Stimulated activated CD8-positive, alpha-beta memory T cell treated with anti-CD3 and anti-CD28 coated beads, Interleukin-15, amount 100 ng/mL, for 4 hours (primary cell): ENCODE results near the gene C1QTNF3.
"Not testable (repeated sequence)": the region's sequence is repeated elsewhere in the genome, so short reads cannot be mapped to it uniquely, and the experiment has no call there.

Experiments used
- DNase-seq, 2 donors: peaks; one replicate each; pipeline ENCODE4 v3.0.0-alpha.2; 2020; ENCODE audit warnings: low read depth in 2 of 2

Gene C1QTNF3, protein sequence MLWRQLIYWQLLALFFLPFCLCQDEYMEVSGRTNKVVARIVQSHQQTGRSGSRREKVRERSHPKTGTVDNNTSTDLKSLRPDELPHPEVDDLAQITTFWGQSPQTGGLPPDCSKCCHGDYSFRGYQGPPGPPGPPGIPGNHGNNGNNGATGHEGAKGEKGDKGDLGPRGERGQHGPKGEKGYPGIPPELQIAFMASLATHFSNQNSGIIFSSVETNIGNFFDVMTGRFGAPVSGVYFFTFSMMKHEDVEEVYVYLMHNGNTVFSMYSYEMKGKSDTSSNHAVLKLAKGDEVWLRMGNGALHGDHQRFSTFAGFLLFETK

DNA sequence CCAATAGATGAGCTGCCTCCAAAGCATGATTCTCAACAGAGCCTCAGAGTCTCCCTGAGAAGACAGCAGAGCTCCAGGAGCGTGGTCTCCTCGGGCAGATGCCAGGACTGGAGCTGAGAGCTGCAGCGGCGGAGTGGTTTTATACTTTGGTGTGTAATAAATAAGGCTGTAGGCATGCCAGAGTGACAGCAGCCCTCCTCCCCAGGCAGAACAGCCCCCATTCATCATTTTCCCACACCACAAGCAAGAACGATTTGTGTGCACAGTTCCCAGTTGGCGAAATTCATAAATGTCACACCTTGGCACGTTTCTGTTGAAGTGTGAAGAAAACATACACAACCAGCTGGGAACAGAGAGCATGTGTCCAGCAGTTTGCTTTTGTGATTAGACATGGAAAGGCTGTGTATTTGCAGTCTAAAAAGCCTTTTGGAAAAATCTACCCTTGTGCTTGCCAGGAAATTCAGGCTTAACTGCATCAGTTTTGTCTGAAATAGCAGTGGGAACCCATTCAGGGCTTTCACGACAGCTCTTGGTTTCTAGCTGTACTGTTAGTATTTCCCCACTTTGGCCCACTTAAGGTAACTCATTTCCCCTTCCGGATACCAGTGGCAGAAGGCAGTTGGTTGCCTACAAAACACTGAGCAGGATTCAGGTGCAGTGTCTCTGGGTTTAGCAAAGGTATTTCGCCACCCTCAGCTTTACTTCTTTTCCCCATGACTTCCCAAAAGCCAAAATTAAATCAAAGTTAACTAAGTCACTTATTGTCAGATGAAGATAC is at the start of gene C1QTNF3:
Gene C1QTNF3 (minus strand): TSS at position 115 of the 778 bp plus-strand sequence. CDS start 88 bp downstream, at position 27.
- no peak for DNase-seq

DNA sequence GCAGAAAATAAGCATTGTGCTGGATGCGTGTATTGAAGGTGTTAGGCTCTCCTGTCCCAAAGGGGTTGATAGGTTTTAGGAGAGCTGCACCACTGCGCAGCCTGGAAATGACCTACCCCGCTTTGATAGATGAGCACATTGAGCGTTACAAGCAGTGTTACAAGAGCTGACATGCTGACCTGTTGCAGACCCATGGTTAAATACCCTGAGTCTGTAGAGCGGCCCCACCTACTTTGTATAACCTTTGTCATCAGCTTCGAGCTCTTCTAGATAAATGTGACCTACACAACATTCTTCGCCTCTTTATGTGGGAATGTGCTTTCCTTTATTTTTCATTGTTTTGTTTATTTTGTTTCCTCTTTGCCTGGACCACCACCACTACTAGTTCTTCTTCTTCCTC is 48.0 kb upstream of the C1QTNF3 start:
- not testable (repeated sequence) for DNase-seq

DNA sequence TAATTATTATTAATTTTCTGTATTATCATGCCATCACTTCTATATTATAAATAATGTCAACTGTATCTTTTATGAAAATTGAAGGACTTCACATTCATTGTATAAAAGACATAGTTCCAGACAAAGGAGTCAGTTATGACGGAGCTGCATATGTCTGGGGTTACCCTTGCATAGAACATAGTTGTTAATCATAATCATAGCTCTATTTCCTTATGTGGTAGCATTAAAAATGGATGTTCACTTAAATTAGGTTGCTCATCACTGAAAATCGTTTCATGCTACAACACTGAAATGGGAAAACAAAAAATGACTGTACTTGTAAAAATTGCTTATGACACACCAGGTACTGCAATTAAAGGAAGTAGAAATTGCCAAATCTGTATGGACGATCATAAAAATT is 46.8 kb upstream of the C1QTNF3 start:
- not testable (repeated sequence) for DNase-seq

DNA sequence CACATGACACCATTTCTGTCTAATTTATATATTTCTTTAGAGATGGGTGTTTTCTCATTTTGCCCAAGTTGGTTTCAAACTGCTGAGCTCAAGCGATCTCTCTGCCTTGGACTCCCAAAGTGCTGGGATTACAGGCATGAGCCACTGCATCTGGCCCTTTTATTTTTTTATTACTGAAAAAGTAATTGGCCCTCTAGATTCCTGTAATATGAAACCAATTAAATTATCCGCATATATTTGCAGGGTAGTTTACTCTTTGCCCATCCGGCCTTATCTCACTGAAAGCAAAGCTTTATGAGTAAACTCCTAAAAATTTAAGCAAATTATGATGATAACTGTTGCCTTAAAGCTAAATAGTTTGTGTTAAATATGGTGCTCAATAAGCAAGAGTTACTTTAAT is 44.7 kb upstream of the C1QTNF3 start:
- DNase-seq = not testable (repeated sequence)

DNA sequence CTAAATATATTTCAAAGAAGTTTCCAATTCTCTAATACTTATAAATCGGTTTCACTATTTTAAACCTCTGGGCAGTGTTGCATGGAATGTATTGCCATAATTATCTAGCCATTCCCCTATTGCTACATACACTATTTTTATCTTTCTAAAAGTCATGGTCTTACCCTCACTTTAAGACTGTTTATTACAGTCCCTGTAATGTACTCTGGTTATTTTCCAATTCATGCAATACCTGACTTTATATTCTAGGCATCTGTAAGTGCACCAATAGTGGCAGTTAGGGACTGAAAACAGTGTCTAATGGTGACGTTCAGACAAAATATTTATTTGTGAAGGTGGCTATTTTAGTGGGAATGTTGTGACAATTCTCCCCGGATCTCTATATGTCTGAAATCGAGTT is 40.9 kb upstream of the C1QTNF3 start:
- DNase-seq = not testable (repeated sequence)

DNA sequence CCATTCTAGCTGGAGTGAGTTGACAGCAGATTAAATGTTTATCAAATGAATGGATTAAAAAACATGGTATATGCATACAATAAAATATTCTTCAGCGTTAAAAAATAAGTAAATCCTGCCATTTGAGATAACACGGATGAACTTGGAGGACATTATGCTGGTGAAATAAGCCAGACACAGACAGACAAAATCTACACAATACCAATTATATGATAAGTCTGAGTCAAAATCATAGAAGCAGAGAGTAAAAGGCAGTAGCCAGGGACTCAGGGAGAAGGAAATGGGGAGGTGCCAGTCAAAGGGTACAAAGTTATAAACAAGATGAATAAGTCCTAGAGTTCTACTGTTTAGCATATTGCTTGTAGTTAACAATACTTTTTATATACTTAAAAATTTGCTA is 36.5 kb upstream of the C1QTNF3 start:
- not testable (repeated sequence) for DNase-seq

DNA sequence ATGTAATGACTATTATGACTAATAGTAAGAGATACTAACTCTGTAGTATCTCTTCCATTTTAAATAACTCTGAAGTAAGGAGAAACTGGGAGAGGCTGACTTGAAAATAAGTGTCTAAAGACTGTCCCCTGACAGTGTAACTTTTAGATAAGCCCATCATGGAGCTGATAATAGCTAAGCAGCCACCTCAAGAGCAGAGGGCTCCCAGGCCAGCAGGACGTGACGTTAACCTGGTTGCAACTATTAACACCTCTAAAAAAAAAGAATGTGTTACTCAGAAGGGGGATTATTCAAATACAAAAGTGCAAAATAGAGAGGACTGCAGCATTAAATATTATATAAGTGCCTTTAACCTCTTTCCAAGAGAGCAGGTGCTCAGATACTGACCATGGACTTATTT is 34.6 kb upstream of the C1QTNF3 start:
- not testable (repeated sequence) for DNase-seq

DNA sequence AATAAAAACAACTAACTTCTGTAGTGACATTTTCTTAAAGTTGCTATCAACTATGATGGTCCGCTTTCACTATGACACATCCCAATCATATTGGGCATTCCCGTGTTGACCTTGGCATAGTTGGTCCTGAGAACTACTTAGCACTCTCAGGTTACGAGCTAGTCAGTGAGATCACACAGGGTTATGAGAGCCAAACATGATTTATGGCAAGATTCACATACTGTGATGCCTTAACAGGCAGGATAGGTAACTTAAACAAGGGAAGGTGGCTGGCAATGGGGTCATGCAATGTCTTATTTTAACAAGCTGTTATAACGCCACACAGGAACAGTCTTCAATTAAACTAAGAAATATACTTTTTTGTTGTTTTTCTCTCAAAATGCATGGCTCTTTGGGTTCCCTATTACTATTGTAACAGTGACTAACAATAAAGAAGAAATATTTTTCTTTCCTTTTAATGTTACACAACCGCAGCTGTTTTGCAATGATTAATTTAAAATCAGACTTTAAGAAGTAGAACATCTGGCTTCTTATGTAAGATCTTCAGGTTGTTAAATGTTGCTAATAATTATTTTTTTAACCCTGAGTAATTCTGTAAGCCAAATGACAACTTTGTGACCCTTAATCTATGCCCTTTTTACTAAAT is 33.8 kb upstream of the C1QTNF3 start:
- DNase-seq = not testable (repeated sequence)

DNA sequence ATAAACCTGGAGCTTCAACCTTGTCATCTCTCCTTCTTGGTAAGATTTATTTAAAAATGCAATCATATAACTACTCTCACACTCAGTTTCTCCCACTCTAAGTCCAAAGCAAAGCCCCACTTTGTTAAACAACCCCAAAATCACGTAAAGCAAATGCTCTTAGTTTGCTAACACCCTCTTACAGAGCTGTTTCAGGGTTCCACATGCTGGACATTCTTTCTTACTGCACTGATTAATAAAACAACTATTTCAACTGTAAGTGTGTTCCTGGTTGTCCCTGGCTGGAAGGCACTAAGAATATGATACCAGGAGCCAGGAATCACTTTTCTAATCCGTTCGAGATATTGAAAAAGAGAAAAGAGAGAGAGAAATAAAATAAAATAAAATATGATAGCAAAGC is 31.5 kb upstream of the C1QTNF3 start:
- DNase-seq = not testable (repeated sequence)

DNA sequence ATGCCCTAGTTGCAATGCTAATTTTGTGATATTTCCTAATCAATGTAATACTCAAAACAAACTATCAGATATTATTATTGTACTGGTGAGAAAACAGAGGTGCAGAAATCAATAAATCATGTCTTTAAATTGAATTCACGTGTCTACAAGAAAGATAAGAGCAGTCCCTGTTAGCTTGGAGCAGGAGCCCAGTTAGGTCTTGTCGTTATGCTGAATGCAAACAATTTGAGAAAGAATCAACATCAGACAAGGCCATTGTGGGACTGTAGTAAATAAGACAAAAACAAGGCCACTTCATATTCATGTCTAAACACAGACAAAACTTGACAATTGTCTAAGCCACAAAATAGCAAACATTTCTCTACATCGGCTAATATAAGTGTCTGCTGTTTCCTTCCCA is 31.1 kb upstream of the C1QTNF3 start:
- not testable (repeated sequence) for DNase-seq

DNA sequence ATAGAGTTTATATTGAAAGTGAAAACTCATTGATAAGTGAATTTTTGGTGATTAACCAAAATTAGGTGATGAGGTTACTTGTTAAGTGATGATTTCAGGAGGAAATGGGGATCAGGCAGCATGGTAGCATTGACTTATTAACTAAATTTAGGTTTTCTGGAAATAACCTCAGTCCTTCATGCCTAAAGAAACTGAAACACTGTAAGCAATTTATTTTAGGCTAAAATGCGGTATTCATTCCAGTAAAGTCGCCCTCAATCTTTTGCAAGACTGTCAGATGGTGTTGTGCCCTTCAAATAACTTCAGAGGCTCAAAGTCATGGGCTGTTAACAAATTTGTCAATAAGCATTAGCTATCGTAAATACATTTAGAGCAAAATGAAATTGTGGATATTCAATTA is 27.6 kb upstream of the C1QTNF3 start:
- DNase-seq = not testable (repeated sequence)

DNA sequence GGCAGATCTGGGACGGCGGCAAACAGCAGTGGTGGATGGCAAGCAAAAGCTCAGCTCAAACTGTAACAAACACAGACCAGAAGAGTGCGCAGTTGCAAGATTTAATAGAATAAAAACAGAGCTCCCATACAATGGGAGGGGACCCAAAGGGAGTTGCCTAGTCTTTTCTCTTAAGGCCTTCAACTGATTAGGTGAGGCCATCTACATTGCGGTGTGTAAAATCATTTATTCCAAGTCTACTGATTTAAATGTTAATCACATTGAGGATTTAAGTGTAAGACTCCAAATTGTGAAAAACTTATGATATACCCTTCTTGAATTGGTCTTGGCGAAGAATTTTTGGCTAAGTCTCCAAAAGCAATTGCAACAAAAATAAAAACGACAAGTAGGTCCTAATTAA is 21.6 kb upstream of the C1QTNF3 start:
- no peak for DNase-seq

DNA sequence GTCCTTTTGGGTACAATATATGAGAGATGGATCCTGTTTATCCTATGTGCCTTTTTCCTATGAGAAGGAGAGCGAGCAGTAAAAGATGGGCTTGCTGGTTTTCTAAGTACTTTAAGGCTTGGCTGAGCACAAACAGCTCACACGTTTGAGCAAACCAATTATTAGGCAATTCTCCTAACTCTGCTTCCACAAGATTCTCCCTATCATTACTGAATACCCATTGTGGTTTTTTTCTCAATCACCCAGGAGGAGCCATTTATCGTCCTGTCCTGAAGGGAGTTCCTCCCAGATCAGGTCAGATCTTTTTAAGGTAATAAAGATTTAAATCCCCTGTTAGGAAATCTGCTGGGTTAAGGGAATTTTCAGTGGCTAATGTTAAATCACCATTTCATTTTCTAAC is 19.4 kb upstream of the C1QTNF3 start:
- no peak for DNase-seq

DNA sequence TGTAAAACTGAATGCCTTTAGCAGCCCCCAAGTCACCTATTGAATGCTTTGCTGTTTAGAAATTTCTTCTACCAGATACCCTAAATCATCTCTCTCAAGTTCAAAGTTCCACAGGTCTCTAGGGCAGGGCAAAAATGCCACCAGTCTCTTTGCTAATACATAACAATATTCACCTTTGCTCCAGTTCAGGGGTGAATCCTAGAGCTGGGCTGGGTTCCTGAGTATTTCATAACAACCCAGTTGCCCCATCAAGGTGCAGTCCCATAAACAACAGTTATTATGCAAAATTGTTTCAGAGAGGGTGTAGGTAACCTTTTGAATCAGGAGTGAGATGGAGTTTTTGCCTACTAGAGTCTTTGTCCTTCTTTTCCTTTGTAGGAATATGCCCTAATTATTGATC is 19.0 kb upstream of the C1QTNF3 start:
- DNase-seq = no peak

DNA sequence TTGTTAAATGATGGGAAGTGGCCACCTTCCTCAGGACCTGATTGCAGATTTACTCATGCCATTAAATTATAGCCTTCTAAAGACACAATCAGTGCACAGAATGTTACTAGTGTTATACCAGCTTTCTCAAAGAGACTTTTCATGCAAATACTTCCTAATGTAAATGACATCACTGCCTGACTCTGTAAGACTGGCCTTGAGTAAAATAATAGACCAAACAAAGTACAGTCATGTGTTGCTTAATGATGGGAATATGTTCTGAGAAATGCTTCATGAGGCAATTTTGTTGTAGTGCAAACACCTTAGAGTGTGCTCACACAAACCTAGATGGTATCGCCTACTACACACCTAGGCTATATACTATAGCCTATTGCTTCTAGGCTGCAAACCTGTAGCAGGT is 17.0 kb upstream of the C1QTNF3 start:
- DNase-seq = no peak

DNA sequence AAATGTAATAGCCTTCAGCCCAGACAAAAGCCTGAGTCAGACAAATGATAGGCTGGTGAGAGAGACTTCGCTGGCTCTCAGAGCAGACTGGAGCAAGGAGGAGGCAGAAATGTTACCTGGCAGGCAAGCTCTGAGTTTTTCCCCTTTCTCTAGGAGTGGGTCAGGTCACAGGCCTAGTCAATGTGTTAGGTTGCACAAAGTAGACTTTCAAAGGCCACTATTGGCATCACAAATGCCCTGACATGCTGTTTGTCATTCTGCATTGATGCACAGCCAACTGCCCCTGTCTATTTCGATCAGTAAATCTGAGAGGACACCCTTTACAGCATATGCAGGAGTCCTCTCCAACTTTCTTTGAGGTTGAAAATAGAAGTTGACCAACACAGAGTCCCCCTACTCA is 15.5 kb upstream of the C1QTNF3 start:
- DNase-seq = no peak

DNA sequence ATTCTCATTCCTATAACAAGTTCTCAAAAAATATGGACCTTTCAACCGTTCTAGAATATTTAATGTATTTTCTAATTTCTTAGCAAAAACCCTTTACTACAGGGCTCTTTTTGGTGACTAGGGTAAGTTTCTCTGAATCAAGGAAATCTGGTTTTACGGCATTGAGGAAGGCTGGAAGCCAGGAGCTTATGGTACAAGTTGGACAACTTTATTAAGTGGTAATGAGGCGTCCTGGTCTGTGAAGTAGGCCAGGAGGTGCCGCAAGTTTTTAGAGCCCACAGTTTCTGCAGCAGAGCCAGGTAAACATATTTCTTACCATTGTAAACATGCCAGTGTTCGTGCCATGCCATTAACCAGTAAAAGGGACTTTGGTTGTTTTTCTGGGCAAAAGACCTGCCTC is 14.6 kb upstream of the C1QTNF3 start:
- no peak for DNase-seq

DNA sequence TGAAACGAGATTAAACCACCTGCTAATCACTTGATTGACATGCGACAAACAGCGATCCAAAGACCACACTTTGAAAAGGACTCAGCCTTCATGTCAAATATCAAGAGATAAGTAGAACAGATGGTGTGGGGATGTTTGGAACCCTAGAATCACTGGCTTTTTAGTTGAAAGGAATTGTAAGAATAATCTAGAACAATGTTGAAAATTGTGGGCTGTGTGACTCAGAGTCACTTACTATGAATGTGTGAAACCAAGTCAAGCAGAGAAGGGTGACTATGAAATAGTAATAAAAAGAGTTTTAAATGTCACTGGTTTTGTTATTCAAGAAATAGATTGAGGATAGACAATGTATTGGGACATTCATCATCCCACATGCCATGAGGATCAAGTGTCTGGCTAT is 14.1 kb upstream of the C1QTNF3 start:
- DNase-seq = no peak

DNA sequence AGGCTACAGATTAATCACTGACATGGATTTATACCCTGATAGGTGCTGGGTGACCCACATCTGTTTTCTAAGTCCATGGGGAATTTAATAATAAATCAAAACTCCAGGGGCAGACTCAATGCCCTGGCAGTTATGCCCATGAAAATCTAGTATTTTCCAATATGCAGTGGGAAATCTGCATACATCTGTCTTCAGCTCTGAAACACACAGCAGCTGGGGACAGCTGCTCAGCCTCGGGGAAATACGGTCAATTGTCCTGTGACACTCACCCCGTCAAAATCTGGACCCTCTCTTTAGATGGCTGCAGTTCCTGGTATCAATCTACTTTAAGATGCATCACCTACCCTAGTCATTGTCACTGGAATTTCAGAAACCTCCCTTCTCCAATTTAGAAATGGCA is 12.7 kb upstream of the C1QTNF3 start:
- no peak for DNase-seq

DNA sequence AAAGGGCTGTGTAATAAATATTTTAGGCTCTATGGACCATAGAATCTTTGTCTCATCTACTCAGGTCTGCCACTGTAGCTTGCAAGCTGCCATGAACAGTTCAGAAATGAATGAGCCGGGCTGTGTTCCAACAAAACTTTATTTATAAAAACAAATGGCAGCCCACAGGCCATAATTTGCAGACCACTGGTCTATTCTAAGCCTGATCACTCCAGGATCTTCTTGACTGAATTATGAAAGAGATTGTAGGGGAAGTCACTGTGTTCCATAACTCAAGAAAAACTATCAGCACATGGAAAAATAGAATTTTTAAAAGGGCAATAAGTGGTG is 11.4 kb upstream of the C1QTNF3 start:
- no peak for DNase-seq

DNA sequence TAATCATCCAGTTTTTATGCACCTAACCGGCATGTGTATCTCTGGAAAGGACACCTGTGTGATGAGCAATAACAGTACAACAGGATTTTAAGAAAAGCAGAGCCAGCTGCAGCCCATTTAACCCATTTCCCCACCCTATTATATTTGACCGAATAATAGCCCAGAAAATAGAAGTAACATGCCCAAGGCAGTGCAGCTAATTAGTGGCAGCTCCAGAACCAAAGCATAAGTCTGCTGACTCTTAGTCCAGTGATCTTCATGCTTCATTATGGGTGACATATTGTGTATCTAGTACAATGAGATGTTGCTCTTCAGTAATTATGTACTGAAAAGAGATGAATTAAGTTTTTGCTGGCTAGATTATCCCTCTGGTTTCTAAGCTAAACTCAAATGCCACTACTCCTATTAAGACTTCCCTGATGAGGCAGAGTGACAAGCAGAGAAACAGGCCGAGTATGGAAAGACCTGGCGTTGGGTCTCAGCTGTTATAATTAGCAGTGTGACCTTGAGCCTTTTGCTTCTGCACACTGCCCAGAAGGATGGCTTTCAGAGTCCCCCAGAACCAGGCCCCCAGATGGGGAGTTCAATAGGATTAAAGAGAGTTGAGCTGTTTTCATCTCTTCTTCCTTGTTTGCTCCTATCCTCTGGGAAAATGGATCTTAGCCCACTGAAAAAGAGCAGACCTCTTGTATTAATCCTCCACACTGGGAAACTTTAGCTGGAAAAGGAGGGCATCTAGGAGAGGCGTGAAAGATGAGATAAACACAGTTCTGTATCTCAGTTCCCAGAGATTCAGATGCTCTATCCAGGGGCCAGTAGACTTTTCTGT is 10.8 kb upstream of the C1QTNF3 start:
- no peak for DNase-seq

DNA sequence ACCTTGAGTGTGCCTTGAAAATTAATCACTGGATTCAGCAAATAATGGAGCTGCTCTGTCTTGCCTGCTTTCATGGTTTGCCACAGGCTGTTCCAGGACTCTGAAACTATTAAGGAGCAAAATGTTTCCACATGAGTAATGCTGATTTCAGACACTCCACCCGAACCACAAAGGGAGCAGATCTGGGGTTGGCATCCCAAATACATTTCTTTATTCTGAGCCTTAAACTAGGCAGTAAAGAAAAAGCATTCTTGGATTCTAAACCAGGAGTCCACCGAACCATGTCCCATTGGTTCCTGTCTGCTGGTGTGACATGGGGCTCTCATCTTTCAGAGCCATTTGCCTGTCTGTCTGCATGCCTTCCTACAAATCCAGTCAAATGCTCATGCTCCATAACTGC is 10.1 kb upstream of the C1QTNF3 start:
- DNase-seq = no peak
